ES-I3 (cell line): ENCODE data around the gene KCNK10.
A peak's percentile ranks its signal among the peaks of the same experiment; 100 is the strongest.

Source experiments
- H3K36me3 ChIP-seq: 2 replicates; pipeline ENCODE4 v1.6.1; 2013; ENCODE audit warnings: mild to moderate bottlenecking, low read length, control low read depth, moderate library complexity; ENCODE audit not compliant: insufficient read depth
- H3K4me1 ChIP-seq: 2 replicates; pipeline ENCODE4 v1.6.1; 2013; ENCODE audit warnings: mild to moderate bottlenecking, control low read depth, low read length; ENCODE audit not compliant: insufficient read depth
- H3K9ac ChIP-seq: 2 replicates; pipeline ENCODE4 v1.6.1; 2013; ENCODE audit warnings: low read depth, mild to moderate bottlenecking, low read length, moderate library complexity
- H3K9me3 ChIP-seq: 2 replicates; pipeline ENCODE4 v1.6.1; 2013; ENCODE audit warnings: mild to moderate bottlenecking, low read length, moderate library complexity; ENCODE audit not compliant: control insufficient read depth, insufficient read depth

The KCNK10 gene

DNA sequence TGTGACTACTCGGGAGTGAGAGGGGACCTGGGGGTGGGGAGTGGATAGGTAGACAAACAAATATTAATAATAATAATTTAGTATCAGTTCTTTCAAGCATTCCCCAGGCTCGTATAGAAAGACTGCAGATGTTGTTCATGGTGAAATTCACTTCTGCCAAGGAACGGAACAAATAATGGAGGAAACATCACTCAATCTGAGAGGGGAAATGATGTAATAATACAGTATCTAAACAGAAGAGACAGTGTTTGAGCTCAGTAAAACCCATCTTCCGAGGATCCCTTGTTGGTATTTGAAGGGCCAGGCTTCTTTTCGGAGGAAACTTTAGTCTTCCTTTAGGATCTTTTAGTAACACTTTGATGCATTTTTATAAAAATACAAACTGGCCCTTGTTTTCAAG is 114.2 kb downstream of the KCNK10 start:
- Histone ChIP-seq H3K9me3 (no peaks in the 10 kb centered on the region), H3K9ac (no peak overlapping the region), H3K36me3 (no peaks in the 10 kb centered on the region), H3K4me1 (no peaks in the 10 kb centered on the region)

DNA sequence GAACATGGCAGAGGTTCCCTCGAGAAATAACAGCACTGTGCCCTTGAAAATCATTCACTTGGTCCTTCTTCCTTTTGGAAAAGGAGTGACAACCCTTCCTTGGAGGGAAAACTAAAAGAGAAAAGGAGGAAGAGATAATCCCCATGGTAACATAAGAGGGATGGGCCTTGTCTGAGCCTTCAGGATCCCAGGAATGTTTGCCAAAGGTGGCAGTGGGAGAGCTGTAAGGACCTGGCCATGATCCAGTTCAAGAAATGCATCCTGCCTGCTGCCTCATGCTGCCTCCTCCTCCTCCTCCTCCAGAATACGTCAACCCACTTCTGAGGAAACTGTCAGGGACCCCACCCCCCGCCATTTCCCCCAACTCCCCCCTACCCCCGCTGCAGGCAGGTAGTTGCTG is 118.8 kb downstream of the KCNK10 start:
- Histone ChIP-seq H3K36me3 (no peaks in the 10 kb centered on the region), H3K9ac (no peak overlapping the region), H3K4me1 (no peaks in the 10 kb centered on the region), H3K9me3 (no peaks in the 10 kb centered on the region)

DNA sequence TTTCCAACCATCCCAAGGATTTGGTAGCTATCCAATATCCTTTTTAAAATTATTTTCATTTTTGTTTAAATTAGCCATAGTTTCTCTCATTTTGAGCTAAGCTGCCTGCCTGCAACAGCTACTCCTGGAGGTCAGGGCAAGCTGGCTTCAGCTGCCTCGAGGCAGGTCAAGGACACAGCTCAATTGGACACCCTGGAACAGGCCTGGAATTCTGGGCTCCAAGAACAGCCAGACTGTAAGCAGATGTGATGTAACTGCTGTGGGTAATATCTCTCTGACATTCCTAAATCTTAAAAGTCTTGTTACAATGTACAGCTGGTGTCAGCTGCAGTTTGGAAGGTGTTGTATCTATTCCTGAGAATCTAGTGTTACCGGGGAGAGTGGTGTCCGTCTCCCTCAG is 119.8 kb downstream of the KCNK10 start:
- Histone ChIP-seq H3K36me3 (no peaks in the 10 kb centered on the region), H3K4me1 (no peaks in the 10 kb centered on the region), H3K9me3 (no peaks in the 10 kb centered on the region), H3K9ac (no peak overlapping the region)

DNA sequence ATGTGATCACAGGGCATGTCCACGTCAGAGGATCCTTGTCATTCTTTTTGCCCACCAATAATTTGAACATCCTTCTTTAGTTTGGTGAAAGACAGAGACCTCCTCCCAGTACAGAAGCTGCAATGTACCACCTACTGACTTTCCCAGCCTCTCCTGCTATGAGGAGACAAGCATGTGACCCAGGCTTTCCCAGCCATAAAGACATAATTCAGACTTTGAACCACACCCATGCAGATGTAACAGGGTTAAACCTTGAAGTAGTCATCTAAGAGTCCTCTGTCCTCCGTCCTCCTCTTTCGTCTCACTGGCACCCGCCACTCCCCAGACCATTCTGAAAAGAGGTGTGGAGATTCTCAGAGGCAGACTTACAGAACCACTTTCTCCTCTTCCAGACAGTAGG is 120.8 kb downstream of the KCNK10 start:
- no peaks in the 10 kb centered on the region for H3K9me3 ChIP-seq
- H3K36me3 ChIP-seq: no peaks in the 10 kb centered on the region
- no peak overlapping the region for H3K9ac ChIP-seq
- no peaks in the 10 kb centered on the region for H3K4me1 ChIP-seq

DNA sequence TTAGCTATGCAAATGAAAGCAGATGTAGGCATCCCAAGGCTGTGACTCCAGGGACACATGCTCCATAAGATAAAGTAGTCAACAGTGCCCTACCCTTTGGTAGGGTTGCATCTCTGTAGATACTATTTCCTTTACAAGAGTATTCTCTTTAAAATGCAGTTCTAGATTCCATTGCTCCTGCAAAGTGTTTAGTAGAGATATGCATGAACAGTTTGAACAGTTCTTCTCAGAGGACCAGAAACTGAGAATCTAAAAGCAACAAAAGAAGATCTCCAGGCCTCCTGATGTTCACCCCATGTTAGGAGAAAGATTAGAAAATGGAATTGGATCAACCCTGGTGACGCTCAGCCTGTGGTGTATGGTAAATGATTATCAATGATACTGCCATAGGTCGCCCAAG is 121.2 kb downstream of the KCNK10 start:
- H3K9me3 ChIP-seq: no peaks in the 10 kb centered on the region
- no peak overlapping the region for H3K9ac ChIP-seq
- H3K4me1 ChIP-seq: no peaks in the 10 kb centered on the region
- H3K36me3 ChIP-seq: no peaks in the 10 kb centered on the region

DNA sequence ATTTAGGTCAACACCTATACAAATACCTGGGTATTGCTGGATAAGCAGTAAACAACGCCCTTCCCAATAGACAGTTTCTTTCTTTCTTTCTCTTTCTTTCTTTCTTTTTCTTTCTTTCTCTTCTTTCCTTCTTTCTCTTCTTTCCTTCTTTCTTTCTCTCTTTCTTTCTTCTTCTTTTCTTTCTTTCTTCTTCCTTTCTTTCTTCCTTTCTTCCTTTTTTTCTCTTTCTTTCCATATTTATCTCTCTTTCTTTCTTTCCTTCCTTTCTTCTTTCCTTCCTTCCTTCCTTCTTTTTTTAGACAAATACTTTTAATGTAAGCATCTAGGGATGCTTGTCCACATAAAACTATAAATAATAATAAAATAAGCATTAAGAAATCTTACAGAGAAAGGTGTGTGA is 123.2 kb downstream of the KCNK10 start:
- no peaks in the 10 kb centered on the region for H3K9me3 ChIP-seq
- no peaks in the 10 kb centered on the region; the same call in 1 of the 2 replicates for H3K4me1 ChIP-seq
- H3K36me3 ChIP-seq: no peaks in the 10 kb centered on the region
- H3K9ac ChIP-seq: no peak overlapping the region

DNA sequence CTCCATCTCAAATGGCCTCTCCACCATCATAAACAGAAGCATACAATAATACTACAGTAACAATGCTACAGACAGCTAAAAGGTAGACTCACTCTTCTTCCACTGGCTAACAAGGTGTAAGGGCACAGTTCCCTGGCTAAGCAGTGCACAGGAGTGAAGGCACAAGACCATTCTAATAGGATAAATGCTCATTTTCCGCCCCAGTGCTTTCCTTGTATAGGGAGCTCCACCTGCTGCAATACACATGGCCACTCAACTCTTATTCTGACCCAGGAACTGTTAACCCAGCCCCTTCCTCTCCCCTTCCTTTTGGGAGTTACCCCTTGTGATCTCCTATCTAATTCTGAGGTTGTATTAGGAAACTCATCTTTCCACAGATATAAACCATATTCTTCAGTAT is 124.6 kb downstream of the KCNK10 start:
- no peaks in the 10 kb centered on the region; the same call in 1 of the 2 replicates for H3K4me1 ChIP-seq
- H3K9ac ChIP-seq: no peak overlapping the region
- H3K9me3 ChIP-seq: no peaks in the 10 kb centered on the region
- H3K36me3 ChIP-seq: no peaks in the 10 kb centered on the region

DNA sequence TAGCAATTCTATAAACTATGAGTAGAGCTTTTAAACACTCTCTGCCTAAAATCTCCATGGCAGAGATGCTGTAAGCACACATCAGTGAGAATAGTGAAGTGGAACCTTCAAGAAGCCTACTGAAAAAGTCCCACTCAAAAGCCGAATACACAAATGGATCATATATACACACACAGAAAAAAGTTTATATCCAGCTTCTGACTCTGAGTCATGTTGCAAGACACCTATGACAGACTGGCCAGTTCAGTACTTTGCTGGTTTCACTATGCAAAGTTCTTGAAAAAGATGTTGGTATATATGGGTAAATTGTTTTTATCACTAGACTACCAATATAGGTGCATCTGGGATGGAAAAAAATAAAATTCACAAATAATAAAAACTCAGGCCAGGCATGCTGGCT is 126.1 kb downstream of the KCNK10 start:
- H3K4me1 ChIP-seq: peaks cover 2% of the 10 kb centered on the region
- H3K9ac ChIP-seq: no peak overlapping the region
- H3K36me3 ChIP-seq: no peaks in the 10 kb centered on the region
- no peaks in the 10 kb centered on the region for H3K9me3 ChIP-seq

DNA sequence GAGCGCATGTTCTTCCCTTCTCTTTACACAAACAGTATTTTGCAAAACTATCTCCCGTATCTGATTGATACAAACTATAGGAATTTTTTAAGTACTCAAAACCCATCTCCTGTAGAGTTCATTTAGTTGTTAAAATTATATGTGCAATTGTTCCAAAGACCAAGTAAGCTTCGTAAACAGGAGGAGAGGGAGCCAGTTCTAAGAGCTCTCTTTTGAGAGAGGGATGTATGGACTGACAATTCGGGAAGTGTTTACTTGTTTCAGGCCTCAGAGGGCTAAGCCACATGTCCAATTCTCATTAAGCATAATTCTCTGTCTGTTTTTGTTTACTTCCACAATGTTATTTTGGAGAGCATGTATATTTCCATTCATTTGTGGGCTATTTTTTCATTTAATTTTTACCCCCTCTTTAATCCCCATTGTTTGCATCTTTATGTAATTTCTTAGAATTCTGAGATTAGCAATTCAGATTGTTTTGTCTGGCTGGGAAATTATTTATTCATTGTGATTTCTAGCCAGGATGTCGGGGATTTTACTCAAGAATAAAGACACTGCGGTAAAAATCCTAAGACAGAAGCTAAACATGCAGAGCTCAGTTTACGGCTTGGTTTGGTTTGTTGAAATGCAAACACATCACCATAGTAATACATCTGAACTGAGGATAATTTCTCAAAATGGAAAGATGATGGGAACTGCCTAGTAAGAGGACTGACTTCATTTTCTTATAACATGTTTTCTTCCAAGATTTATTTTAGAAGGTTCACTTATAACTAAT is 126.8 kb downstream of the KCNK10 start:
- H3K9ac ChIP-seq: no peak overlapping the region

DNA sequence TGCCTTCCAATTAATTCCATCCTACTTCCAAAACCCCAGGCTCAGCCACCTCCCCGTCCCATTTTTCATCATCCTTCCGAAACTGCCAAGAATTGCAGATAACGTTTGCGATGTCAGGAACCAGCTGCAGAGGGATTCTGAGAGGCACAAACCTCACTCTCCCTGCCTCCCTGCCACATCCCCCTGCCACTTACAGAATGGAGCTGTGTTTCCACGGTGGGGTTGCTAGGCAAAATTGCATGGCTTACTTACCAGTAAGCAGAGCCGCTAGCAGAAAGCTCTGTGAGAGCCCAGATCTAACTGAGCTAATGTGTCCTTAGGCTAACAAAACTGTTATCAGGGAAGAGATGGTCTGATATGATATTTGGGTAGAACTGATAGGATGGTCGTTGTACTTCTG is 127.4 kb downstream of the KCNK10 start:
- no peaks in the 10 kb centered on the region for H3K36me3 ChIP-seq
- H3K9ac ChIP-seq: no peak overlapping the region
- H3K9me3 ChIP-seq: no peaks in the 10 kb centered on the region
- H3K4me1 ChIP-seq: peaks cover 10% of the 10 kb centered on the region

More for the DNA sequence above, 126.8 kb downstream of the KCNK10 start:
- Histone ChIP-seq H3K4me1 (peaks cover 8% of the 10 kb centered on the region), H3K9me3 (no peaks in the 10 kb centered on the region), H3K36me3 (no peaks in the 10 kb centered on the region)

DNA sequence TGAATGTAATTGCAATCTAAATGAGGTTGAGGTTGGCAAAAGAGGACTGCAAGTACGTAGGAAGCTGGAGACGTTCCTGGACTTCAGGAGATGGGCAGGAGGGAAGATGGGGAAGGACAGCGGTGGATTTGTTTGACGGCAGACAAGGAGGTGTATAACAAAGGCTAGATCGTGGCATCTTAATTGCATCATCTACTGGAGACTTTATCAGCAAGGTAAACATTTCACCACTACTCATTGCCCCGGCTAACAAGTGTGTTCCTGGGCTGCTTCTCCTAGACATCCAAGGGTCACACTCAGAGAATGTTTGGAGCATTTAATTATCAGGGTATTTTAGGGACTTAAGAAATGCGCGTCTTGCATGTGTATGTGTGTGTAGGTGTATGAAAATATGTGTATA is 128.5 kb downstream of the KCNK10 start:
- H3K9me3 ChIP-seq: no peaks in the 10 kb centered on the region

DNA sequence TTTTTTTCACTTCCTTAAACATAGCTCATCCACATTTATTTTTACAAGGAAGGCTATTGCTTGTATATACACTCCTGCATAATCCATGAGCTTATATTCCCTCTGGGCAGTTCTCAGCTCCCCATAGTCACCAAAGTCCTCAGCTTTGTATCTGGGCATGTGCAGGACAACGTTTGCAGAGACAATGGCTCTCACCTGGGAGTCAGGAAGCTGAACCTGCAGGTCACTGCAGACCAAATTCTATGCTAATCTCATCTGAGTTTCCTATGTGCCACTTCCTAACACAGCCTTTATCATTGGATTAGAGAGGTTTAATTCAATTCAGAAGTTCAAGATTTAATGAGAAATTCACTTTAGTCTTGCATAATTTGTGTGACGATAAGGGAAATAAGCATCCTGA is 131.5 kb downstream of the KCNK10 start:
- Histone ChIP-seq H3K9me3 (no peaks in the 10 kb centered on the region), H3K9ac (no peak overlapping the region), H3K36me3 (no peaks in the 10 kb centered on the region), H3K4me1 (peaks cover 23% of the 10 kb centered on the region)

More for the DNA sequence above, 128.5 kb downstream of the KCNK10 start:
- peaks cover 14% of the 10 kb centered on the region for H3K4me1 ChIP-seq
- H3K36me3 ChIP-seq: no peaks in the 10 kb centered on the region
- H3K9ac ChIP-seq: no peak overlapping the region

DNA sequence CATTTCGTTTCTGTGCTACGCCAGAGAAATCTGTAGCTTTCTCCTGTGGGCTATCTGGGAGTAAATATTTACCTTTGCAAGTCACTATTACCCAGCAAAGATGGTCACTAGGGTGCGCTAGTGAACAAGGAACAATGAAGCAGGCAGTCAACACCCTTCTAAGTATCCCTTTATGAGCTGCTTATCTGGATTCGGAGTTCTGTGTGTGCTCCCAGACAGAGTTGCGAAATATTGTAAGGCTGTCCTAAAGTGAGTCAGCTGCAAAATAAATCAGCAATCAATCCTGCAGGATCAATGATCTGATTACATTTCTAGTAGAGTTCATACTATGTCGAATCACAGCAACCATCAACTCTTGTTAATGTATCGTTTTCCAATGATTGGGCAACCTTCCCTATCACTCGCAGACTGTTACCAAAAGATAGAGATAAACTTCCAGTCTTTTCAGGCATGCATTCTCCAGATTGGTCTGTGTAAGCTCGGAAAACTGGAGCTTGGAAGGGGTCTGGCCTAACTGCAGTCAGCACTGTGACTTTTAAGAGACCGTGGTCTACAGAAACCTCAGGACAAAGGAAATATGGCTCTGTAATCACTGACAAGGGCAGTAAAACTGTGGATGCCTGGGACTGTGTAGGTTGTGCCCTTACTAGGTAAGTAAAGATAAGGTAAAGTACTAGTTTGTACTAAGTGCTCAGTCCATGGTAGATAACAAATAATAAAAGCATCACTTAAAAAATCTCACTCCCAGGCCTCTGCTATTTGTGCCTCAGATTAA is 133.5 kb downstream of the KCNK10 start:
- peak overlapping the region; percentile 42; the same call in 1 of the 2 replicates for H3K9ac ChIP-seq
- H3K9me3 ChIP-seq: no peaks in the 10 kb centered on the region
- H3K4me1 ChIP-seq: peaks cover 23% of the 10 kb centered on the region
- no peaks in the 10 kb centered on the region for H3K36me3 ChIP-seq

DNA sequence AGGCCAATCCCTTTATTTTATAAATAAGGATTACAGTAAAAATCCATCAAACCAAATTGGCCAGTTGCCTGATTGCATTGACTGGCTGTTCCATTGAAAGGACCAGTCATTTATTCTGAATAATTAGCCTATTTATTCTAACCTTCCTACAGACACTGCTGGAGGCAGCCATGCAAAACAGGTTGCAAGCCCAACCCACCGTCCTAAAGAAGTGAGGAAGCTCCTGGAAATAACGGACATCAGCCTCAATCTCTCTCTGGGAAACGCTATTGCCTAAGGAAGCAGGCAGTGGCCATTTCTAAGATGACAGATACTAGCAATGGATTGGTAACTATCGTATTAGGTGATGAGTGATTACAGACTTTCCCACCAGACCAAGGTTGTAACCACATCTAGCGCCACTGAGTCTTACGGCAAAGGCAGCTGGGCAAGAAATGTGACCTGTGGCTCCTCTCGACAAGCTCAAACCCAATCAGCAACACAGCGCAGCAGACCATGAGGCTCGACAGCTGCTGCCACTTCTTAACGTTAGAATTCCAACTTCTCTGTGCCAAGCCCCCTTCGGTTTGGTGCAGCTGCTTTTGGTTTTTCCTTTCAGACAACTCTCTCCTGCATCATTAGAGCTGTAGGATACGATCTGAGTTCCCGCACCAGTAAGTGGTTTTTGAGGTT is 134.2 kb downstream of the KCNK10 start:
- no peaks in the 10 kb centered on the region for H3K9me3 ChIP-seq
- peaks cover 23% of the 10 kb centered on the region for H3K4me1 ChIP-seq
- H3K36me3 ChIP-seq: no peaks in the 10 kb centered on the region
- peak overlapping the region; percentile 42; the same call in 1 of the 2 replicates for H3K9ac ChIP-seq
